ENCODE results near the gene SCAMP2.
"Not testable (repeated sequence)": the region's sequence is repeated elsewhere in the genome, so short reads cannot be mapped to it uniquely, and the experiment has no call there.

The SCAMP2 gene, protein sequence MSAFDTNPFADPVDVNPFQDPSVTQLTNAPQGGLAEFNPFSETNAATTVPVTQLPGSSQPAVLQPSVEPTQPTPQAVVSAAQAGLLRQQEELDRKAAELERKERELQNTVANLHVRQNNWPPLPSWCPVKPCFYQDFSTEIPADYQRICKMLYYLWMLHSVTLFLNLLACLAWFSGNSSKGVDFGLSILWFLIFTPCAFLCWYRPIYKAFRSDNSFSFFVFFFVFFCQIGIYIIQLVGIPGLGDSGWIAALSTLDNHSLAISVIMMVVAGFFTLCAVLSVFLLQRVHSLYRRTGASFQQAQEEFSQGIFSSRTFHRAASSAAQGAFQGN

DNA sequence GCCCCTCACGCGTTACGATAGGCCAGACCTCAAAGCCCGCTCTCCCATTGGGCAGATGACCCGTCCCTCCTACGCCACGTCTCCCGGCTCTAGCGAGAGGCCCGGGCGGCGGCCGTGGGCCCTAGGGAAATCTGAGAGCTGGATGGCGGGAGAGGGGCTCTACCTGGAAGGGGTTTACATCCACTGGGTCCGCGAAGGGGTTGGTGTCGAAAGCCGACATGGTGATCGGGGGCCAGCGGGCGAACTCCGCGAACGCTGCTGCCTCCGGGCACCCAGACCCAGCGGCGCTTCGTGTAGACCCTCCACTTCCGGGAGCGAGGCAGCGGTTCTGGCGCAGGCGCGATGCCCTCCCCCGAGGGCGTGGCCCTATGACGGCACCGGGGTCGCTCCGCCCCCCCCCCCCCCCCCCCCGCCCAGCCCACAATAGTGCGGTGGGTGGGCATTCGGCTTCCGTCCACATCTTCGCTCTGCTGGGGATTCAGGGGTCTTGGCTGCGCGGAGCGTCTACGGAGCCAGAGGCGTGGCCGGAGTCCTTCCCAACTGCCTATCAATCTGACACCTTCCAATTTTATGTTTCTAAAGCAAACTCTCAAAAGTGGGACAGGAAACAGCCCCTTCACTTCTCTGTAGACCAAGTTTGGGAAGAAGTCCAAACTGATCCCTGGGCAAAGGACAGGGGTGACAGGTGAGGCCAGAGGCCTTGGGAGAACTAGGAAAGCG lies at the start of gene SCAMP2:
TSS of gene SCAMP2 (minus strand) at position 330 of the 720 bp plus-strand sequence. CDS start at position 220, 110 bp downstream.
- DNase-seq = peak; percentile 94

DNA sequence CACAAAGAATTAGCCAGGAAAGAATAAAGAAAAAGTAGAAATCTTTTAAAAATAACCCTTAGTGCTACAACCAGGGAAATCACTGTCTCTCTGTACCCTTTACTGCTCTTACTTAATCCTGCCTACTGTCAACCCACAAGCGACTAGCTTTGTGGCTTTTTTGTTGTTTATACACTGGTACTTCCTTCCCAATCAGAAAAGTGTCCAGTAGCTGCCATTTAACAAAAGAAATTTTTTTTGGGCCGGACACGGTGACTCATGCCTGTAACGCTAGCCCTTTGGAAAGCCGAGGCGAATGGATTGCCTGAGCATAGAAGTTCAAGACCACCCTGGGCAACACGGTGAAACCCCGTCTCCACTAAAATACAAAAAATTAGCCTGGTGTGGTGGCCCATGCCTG lies 47.3 kb upstream of the SCAMP2 start:
- no peak for DNase-seq

GRCh38 chr15:74917676-74918075 lies 44.5 kb upstream of the SCAMP2 start:
- DNase-seq = no peak

- not testable (repeated sequence) for DNase-seq
Observed at GRCh38 chr15:74913799-74914198, 40.6 kb upstream of the SCAMP2 start.

DNA sequence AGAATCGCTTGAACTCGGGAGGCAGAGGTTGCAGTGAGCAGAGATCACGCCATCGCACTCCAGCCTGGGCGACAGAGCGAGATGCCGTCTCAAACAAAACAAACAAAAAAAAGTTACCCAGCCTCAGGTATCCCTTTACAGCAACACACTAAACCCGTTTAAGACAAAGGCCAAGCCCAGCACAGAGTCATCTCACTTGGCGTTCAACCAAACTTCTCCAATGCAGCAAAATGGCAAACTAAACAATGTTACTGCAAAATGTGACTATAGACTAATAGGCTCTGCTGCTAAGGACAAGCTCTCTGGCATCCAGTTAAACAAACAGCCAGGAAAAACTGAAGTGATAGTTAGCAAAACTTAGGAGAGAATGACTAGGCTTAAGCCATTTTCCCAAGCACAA lies 39.9 kb upstream of the SCAMP2 start:
- no peak for DNase-seq

- no peak for DNase-seq
Observed at GRCh38 chr15:74908635-74909034, 35.5 kb upstream of the SCAMP2 start.

DNA sequence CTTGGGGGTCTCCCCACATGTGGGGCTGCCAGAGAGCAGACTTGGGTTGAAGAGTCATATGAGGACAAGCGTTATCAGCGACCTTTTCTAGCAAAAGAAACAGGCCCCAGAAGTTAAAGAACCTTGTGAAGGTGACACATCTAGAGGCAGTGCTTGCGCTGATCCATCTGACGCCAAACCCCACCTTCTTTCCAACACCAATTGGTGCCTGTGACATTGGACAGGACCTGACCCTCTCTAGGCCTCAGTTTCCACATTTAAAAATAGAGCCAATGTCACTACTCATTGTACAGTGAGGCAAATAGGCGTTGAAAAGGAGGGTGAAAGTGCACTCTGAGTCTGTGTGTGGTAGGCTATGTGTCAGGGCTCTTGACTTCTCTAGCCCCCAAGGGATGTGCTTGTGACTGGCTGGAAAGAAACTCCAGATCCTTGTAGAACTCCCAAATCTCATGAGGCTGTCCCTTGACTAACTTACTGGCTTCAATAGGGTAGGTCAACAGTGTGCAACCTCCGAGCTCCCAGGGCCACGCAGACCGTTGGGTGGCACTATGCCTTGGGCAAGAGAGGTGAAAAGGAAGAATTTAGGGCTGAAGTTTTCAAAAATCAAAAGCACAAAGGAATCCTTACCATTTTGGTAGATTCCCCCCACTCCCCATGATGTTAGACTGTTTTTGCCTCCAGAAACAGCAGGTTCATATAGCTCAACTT lies 34.2 kb upstream of the SCAMP2 start:
- DNase-seq = no peak

DNA sequence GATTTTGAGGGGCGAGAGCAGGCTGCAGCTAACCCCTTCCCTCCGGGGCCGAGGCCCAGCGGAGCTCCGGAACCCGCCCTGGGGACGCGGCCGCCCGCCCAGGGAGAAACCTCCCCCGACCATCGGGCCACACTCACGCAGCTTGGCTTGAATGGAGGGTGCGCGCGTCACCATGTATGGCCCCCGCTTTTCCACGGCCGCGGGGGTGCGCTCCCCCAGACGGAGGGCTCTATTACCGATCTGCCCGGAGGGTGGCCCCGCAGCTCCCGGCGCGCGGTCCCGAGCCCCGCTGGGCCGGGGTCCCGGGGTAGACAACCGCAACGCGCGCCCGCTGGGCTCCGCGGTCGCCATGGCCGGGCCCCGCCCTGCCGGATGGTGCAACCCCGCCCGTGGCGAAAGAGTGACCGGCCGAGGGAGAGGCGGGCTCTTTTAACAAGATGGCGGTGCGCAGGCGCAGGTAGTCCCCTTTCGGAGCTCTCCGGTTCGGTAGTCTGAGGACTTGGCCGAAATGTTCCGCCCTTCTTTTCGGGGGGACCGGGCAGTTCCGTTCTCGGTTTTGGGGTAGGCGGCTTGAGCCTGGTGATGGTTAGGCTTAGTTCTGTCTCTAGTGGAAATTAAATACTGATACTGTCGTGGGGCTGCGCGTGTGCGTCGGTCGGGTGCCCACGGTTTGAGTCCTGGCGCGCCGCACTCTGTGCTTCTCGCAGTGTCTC lies 33.4 kb upstream of the SCAMP2 start, which contains the start of gene FAM219B:
TSS of gene FAM219B (minus strand) at position 402 of the 713 bp plus-strand sequence. CDS start at position 351, 51 bp downstream.
- peak; percentile 89 for DNase-seq

DNA sequence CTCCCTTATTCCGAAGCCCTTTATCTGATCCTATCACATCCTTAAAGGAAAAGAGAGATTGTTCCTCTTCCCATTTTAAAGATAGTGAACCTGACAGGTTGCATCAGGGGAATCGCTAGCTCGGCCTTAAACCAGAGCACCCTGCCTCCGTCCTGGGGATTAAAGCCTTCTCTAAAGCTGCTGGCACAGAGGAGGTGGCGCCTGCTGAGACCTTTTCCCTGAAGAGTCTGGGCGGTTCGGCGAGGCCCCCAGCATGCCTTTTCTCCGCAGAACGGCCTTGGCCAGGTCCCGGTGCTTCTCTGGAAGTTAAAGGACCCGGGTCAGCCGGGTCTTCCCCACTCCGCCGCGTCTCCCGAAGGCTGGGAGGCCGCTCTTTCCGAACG lies 32.9 kb upstream of the SCAMP2 start:
- no peak for DNase-seq

- no peak for DNase-seq
Observed at GRCh38 chr15:74904190-74904805, 31.1 kb upstream of the SCAMP2 start.

- no peak for DNase-seq
Observed at GRCh38 chr15:74903676-74904075, 30.5 kb upstream of the SCAMP2 start.

DNA sequence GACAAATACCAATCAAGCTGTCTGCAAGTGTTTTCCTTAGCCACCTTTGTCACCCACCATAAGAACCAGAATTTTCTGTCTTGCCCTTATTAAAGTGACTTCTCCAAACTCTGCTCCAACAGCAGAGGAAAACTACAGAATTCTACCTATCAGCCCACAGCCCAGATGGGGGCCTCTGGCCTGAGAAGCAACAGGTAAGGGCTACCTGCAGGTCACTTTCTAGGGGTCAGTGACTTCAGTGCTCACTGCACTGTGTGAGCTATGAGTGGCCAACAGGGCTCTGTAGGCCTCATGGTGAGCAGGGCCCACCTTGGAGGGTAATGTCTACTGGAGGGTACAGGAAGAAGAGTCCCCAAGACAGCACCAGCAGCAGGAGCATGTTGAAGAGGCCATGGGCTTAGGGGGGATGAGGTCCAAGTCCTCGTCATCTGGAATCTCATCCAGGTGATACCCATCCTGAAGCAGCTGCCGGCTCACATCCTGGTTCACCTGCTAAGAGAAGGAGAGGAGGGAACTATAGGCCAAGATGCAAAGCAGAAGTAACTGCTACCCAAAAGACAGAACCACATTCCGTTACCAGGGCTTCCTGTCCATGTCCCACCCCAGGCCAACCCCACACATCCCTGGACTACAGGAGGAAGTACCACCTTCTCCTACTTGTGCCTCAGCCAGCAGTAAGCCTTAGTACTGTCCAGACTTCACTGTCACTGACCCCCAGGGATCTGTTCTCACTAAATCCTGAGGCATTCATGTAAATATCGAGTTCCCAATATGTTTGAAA lies 29.3 kb upstream of the SCAMP2 start:
- no peak for DNase-seq

DNA sequence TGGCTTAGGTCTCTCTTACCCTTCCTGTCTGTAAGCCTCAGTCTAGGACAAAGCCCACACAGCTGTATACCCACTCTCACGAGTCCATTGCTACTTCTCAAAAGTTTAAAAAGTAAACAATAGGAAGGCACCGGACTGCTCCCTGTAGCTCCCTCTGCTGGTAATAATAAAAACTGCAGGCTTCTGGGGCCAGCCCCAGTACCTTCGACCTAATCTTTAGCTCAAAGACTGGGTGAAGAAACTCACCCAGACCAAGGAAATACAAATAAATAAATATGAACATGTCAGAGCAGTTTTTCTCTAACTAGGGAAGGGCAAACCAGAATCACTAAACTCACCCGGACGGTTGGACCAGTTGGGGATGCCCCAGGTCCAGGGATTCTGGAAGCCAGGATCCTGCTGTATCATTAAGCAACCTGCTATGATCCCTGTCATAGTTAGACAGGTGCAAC lies 28.5 kb upstream of the SCAMP2 start:
- peak; percentile 64 for DNase-seq

DNA sequence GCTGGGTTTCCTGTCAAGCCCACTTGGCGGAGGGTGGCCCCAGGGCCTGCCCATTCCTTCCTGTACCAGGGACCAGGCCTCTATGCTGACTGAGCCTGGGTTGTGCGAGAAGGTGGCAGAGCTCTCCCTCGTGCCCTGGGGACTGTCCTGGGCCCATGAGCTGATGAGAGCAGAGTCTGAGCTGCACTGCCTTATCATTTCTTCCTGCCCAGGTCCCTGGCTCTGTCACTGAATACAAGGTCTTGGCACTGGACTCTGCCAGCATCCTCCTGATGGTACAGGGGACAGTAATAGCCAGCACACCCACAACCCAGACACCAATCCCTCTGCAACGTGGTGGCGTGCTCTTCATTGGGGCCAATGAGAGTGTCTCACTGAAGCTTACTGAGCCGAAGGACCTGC lies 24.1 kb upstream of the SCAMP2 start:
- DNase-seq = no peak

DNA sequence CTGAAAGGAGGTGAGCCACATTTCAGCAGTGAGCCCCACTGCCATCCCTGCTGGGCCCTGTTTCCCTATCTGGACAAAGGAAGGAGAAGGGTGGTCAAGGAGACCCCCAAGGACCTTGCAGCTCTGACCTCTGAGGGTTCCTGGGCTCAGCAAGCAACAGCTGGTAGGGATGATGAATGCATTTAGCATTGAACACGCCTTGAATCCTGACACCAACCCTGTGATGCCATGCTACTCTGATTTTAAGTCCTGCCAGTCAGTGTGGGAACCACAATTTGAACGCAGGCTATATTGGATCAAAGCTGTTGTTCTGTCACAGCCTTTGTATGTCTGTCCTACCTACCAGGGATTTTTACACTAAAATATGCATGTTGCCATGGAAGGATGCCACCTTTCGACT lies 23.2 kb upstream of the SCAMP2 start:
- no peak for DNase-seq

DNA sequence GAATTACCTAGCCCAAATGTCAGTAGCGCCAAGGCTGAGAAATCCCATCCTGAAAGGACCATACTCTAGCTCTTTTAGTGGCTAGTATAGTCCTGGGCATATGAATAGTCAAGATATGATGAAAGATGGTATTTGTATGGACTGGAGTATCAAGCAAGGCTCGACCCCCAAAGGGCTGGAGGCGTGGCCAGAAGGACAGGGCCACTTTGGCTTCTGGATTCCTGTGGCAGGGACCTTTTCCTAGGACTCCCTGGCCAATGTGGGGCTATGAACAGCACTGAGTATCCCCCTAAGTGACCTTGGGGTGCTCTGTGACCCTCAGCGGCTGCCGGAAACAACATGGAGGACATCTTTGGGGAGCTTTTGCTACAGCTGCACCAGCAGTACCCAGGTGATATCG lies 22.7 kb upstream of the SCAMP2 start:
- DNase-seq = no peak

- DNase-seq = not testable (repeated sequence)
Observed at GRCh38 chr15:74894383-74894782, 21.2 kb upstream of the SCAMP2 start.

DNA sequence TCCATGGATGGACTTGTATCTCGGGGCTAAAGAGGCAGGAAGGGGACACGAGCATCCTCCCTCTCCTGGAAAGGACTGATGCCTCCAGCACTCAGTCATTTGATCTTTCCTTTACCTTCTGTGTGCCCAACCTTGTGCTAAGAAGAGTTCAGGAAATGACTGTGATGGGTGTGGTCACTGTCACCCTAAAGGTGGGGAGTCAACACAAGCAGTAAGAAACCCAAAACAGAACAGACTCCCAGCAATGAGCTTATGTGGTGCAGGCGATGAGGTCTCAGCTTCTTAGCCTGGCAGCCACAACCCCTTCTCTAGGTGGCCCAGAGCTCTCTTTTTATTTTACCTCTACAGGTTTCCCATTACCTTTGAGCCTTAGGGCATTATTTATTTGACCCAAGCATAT lies 20.5 kb upstream of the SCAMP2 start:
- no peak for DNase-seq

- no peak for DNase-seq
Observed at GRCh38 chr15:74892931-74893330, 19.8 kb upstream of the SCAMP2 start.

DNA sequence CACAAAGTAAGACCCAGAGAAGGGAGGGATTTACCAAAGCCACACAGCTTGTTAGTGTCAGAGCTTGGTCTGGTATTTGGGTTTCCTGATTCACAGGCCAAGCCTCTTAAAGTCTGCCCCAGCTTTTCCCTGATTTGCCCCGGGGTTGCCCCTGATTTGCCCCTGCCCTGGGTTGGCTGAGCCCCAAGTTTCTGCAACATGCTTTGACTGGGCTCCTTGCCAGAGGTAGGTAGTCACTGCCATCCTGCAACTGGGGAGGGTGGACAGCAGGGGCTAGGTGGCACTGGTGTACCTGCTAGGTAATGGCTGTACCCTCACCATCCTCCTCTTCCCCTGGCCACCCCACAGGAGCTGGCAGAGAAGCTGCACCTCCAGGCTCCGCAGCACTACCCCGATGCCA lies 19.1 kb upstream of the SCAMP2 start:
- no peak for DNase-seq

DNA sequence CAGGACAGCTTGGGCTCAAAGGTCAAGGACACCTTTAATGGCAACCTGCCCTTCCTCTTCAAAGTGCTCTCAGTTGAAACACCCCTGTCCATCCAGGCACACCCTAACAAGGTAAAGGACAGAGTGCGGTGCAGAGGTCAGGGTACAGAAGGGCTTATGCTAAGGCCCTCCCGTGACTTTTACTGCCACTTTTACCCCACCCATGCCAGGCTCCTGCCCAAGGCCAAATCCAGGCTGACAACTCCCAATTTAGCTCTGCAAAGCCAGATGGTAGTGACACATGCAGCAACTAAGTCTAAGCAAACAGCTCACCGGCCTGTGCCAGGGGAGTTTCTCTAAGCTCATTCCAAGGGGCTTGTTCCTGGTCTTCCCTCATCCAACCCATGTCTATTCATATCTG lies 18.3 kb upstream of the SCAMP2 start:
- no peak for DNase-seq

GRCh38 chr15:74890665-74890960 lies 17.4 kb upstream of the SCAMP2 start:
- no peak for DNase-seq

Data from stimulated activated CD4-positive, alpha-beta T cell treated with anti-CD3 and anti-CD28 coated beads, Interleukin-15, amount 100 ng/mL, for 24 hours (primary cell).